Body of pancreas (tissue), 4 donors: Measurements from ENCODE around the gene HMX1.

Experiments used
- POLR2A ChIP-seq, 3 donors: fragments of 450-650 bp; IDR thresholded peaks; one replicate each; pipeline ENCODE4 v1.6.1; 2016; ENCODE audit warnings: antibody characterized with exemption in 3 of 3, mild to moderate bottlenecking in 2 of 3
- TF ChIP-seq, protein P1 (sequence below), 7 experiments: fragments of 450-650 bp in 4 of 7; fragments of 200-600 bp in 3 of 7; sonication (generic) in 3 of 7; IDR thresholded peaks; one replicate each; pipeline ENCODE4 v1.5.1; 2016 to 2019; ENCODE audit warnings: antibody characterized with exemption in 7 of 7

DNA sequence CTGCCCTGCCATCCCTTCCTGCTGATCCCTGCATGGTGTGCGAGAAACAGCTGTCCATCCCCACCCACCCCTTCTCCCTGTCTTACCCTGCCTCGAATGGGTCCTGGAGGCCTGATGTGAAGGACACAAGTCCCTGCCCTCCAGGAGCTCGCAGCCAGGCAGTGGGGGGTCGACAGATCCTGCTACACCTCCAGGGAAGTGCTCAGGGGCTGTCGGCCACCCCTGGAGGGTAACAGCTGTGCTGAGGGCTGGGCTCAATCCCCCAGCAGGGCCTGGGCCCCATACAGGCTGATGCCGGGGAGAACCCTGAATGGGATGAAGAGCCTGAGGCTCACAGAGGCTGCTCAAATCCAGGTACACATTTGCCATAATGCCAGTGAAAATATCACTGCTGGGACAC, 17.6 kb downstream of the HMX1 start:
- TF ChIP-seq, protein P1, sequence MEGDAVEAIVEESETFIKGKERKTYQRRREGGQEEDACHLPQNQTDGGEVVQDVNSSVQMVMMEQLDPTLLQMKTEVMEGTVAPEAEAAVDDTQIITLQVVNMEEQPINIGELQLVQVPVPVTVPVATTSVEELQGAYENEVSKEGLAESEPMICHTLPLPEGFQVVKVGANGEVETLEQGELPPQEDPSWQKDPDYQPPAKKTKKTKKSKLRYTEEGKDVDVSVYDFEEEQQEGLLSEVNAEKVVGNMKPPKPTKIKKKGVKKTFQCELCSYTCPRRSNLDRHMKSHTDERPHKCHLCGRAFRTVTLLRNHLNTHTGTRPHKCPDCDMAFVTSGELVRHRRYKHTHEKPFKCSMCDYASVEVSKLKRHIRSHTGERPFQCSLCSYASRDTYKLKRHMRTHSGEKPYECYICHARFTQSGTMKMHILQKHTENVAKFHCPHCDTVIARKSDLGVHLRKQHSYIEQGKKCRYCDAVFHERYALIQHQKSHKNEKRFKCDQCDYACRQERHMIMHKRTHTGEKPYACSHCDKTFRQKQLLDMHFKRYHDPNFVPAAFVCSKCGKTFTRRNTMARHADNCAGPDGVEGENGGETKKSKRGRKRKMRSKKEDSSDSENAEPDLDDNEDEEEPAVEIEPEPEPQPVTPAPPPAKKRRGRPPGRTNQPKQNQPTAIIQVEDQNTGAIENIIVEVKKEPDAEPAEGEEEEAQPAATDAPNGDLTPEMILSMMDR (IDR thresholded peaks at IDR 0.05), result no peak
- no peak for TF ChIP-seq POLR2A (IDR thresholded peaks at IDR 0.05)
